ENCODE results near the gene DPYD. TPM values are rescaled to one million over a fixed set of nuclear protein-coding genes. Genes with fewer than 3 reads are reported as not detected.

DPYD gene
- total and polyA plus RNA-seq, 10 of the 15 experiments (the other 5 are each of a cell fraction or from before 2014, with no cell fraction given), result 5.7 to 23.8 (median 10.2) TPM

DNA sequence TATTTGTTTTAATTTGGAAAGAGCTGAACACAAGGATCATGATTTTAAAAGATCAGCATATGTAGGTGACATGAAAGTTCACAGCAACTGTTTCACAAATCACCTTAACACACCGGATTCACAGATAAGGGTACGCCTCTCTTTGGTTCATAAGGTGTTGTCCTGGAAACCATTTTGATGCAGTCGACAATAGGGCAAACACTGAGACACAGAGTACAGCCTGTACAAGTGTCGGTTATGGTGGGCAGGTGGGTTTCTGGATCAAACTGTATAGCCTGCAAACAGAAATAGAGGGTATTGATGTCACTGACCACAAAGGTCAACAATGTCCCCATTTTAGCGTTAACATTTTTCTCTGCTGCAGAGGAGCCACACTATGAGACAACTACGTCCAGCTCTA, 842.0 kb downstream of the DPYD start (continued):
- TF ChIP-seq SMC3 (IDR thresholded peaks at IDR 0.05; ENCODE audit: borderline replicate concordance, low read length), result no peak
- no peak for TF ChIP-seq IKZF2 (IDR thresholded peaks at IDR 0.05)
- TF ChIP-seq WRNIP1 (IDR thresholded peaks at IDR 0.05; ENCODE audit: borderline replicate concordance, low read depth, low read length), result no peak

GRCh38 chr1:97077221-97077620, 843.6 kb downstream of the DPYD start:
- intact Hi-C loops (cut with micrococcal nuclease; ENCODE audit: unreplicated experiment) (no loop called here), in situ Hi-C loops (cut with MboI) (no loop called here)
- H3K4me1 ChIP-seq (ENCODE audit: control insufficient read depth, insufficient read depth, low read length), result no peaks in the 10 kb centered on the region
- no peaks in the 10 kb centered on the region for H3K27me3 ChIP-seq (replicated peaks in 1 of 2; ENCODE audit: control insufficient read depth in 2 of 2, insufficient read depth in 2 of 2, low read length in 1 of 2)
- no peaks in the 10 kb centered on the region for H3K9me3 ChIP-seq (replicated peaks; ENCODE audit: control insufficient read depth, insufficient read depth, low read length)
- FAIRE-seq (no peak), ATAC-seq (no peak), DNase-seq (ENCODE audit: low read depth, low spot score) (no peak)
- no TSS peak for BruUV-seq (replicated peaks)
- RAD21 ChIA-PET (ENCODE audit: unreplicated experiment), result no interaction called here
- H3K27ac ChIP-seq (ENCODE audit: control insufficient read depth, insufficient read depth), result no peak overlapping the region
- no peak overlapping the region for H3K4me3 ChIP-seq
- no peaks in the 10 kb centered on the region for H3K79me2 ChIP-seq (ENCODE audit: control insufficient read depth, insufficient read depth, low read length)
- CTCF ChIA-PET, result no interaction called here
- H3K4me2 ChIP-seq (ENCODE audit: control insufficient read depth, insufficient read depth), result no peak overlapping the region
- H3K9ac ChIP-seq (ENCODE audit: control insufficient read depth, insufficient read depth, low read length), result no peak overlapping the region
- H3K36me3 ChIP-seq (ENCODE audit: control insufficient read depth in 2 of 2, insufficient read depth in 2 of 2, low read length in 1 of 2), result no peaks in the 10 kb centered on the region
- H4K20me1 ChIP-seq (ENCODE audit: control insufficient read depth, insufficient read depth), result no peaks in the 10 kb centered on the region
- no peak overlapping the region for H2AFZ ChIP-seq (ENCODE audit: control insufficient read depth, low read depth, low read length)
- SMC1A ChIA-PET (ENCODE audit: uncharacterized antibody, unreplicated experiment), result no interaction called here
- POLR2A ChIA-PET, result no interaction called here
- 2% methylated on average over 2 of the region's 2 CpGs for WGBS (ENCODE audit: insufficient coverage, insufficient replicate concordance, low lambda C conversion rate, missing lambda C conversion rate)
- no peak for TF ChIP-seq ZBTB4 (CRISPR knock-in tag; IDR thresholded peaks at IDR 0.05)
- no peak for TF ChIP-seq ZBTB40 (IDR thresholded peaks at IDR 0.05; ENCODE audit: borderline replicate concordance)
- no peak for TF ChIP-seq PAX5 (IDR thresholded peaks at IDR 0.05; ENCODE audit: borderline replicate concordance, low read depth, low read length)
- TF ChIP-seq JUND (IDR thresholded peaks at IDR 0.05; ENCODE audit: low read depth, low read length), result no peak
- TF ChIP-seq, protein P1, sequence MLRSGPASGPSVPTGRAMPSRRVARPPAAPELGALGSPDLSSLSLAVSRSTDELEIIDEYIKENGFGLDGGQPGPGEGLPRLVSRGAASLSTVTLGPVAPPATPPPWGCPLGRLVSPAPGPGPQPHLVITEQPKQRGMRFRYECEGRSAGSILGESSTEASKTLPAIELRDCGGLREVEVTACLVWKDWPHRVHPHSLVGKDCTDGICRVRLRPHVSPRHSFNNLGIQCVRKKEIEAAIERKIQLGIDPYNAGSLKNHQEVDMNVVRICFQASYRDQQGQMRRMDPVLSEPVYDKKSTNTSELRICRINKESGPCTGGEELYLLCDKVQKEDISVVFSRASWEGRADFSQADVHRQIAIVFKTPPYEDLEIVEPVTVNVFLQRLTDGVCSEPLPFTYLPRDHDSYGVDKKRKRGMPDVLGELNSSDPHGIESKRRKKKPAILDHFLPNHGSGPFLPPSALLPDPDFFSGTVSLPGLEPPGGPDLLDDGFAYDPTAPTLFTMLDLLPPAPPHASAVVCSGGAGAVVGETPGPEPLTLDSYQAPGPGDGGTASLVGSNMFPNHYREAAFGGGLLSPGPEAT (IDR thresholded peaks at IDR 0.05; ENCODE audit: low read depth), result no peak
- no peak for TF ChIP-seq MAX (IDR thresholded peaks at IDR 0.05; ENCODE audit: low read depth, low read length)
- no peak for TF ChIP-seq NFIC (IDR thresholded peaks at IDR 0.05; ENCODE audit: low read depth, low read length)
- no peak for TF ChIP-seq SMC3 (IDR thresholded peaks at IDR 0.05; ENCODE audit: borderline replicate concordance, low read length)
- no peak for TF ChIP-seq SUPT20H (IDR thresholded peaks at IDR 0.05; ENCODE audit: borderline replicate concordance, control insufficient read depth, low read depth, low read length)
- no peak for TF ChIP-seq USF1 (IDR thresholded peaks at IDR 0.05; ENCODE audit: borderline replicate concordance, extremely low read length, insufficient read depth, low read depth, low read length)

Measured in GM12878 (cell line).